IMR-90 (cell line): Measurements from ENCODE around the gene TANGO6. TPM values are rescaled to one million over a fixed set of nuclear protein-coding genes. Genes with fewer than 3 reads are reported as not detected.
"Not testable (repeated sequence)": the region's sequence is repeated elsewhere in the genome, so short reads cannot be mapped to it uniquely, and the experiment has no call there.

Experiments
- ATAC-seq: fragments of 200-7000 bp; cut with Tn5 transposase; 2 replicates; pipeline ENCODE4 v1.9.1; 2020; ENCODE audit warnings: low read depth, mild to moderate bottlenecking, moderate library complexity
- BruUV-seq: library from RNA; stranded (reverse); fragments of 400-500 nt; replicated peaks from 2 replicates; lab custom pipeline; 2021; lab: Mats Ljungman, UMichigan
- CTCF ChIA-PET: fragments of 300-600 bp; formaldehyde crosslinking; extraction: SDS; loops from one replicate; lab custom pipeline; 2021; ENCODE audit warnings: antibody characterized with exemption; lab: Yijun Ruan, JAX
- POLR2A ChIA-PET: fragments of 300-600 bp; sonication (Branson Sonifier 250); formaldehyde crosslinking; loops from one replicate; lab custom pipeline; 2022; ENCODE audit warnings: antibody characterized with exemption; ENCODE audit not compliant: unreplicated experiment; lab: Charles Lee
- DNase-seq: peaks from one replicate; pipeline ENCODE4 v3.0.0; 2013
- H2AFZ ChIP-seq: replicated peaks from 2 replicates; pipeline ENCODE3; 2013; ENCODE audit warnings: low read length, mild to moderate bottlenecking; ENCODE audit not compliant: poor library complexity
- H2AK5ac ChIP-seq: 2 replicates; pipeline ENCODE4 v1.6.1; 2013; ENCODE audit warnings: low read depth, low read length, inconsistent platforms
- H2AK9ac ChIP-seq: replicated peaks from 2 replicates; pipeline ENCODE3; 2013; ENCODE audit warnings: mild to moderate bottlenecking, low read depth, low read length, moderate library complexity; ENCODE audit not compliant: poor library complexity
- H2BK120ac ChIP-seq: 2 replicates; pipeline ENCODE4 v1.6.1; 2013; ENCODE audit warnings: low read depth, low read length, inconsistent platforms
- H2BK15ac ChIP-seq: 3 replicates; pipeline ENCODE4 v1.6.1; 2013; ENCODE audit warnings: low read depth, low read length, inconsistent platforms
- H2BK20ac ChIP-seq: 2 replicates; pipeline ENCODE4 v1.6.1; 2013; ENCODE audit warnings: low read depth, mild to moderate bottlenecking, inconsistent platforms, low read length, moderate library complexity
- H2BK5ac ChIP-seq: 2 replicates; pipeline ENCODE4 v1.6.1; 2013; ENCODE audit warnings: mild to moderate bottlenecking, low read depth, low read length, inconsistent platforms; ENCODE audit not compliant: poor library complexity, severe bottlenecking
- H3K14ac ChIP-seq: replicated peaks from 2 replicates; pipeline ENCODE4 v1.6.1; 2013; ENCODE audit warnings: low read depth, low read length, inconsistent platforms
- H3K18ac ChIP-seq: 2 replicates; pipeline ENCODE4 v1.6.1; 2013; ENCODE audit warnings: low read depth, low read length, control low read depth
- H3K23ac ChIP-seq: 2 replicates; pipeline ENCODE4 v1.6.1; 2013; ENCODE audit warnings: low read depth, low read length, inconsistent platforms
- H3K27ac ChIP-seq: 2 replicates; pipeline ENCODE4 v1.5.1; 2013; ENCODE audit warnings: mild to moderate bottlenecking, control low read depth, low read length; ENCODE audit not compliant: insufficient read depth
- H3K27me3 ChIP-seq: 2 replicates; pipeline ENCODE4 v1.6.1; 2013; ENCODE audit warnings: low read length; ENCODE audit not compliant: control insufficient read depth, insufficient read depth
- H3K36me3 ChIP-seq: 2 replicates; pipeline ENCODE4 v1.6.1; 2013; ENCODE audit warnings: low read length, mixed read lengths; ENCODE audit not compliant: control insufficient read depth, insufficient read depth
- H3K4ac ChIP-seq: 2 replicates; pipeline ENCODE4 v1.6.1; 2013; ENCODE audit warnings: low read depth, low read length, inconsistent platforms
- H3K4me1 ChIP-seq: 2 replicates; pipeline ENCODE4 v1.6.1; 2013; ENCODE audit warnings: low read length, mixed read lengths; ENCODE audit not compliant: control insufficient read depth, insufficient read depth
- H3K4me2 ChIP-seq: 2 replicates; pipeline ENCODE4 v1.6.1; 2013; ENCODE audit warnings: low read depth, mild to moderate bottlenecking, control low read depth, low read length, moderate library complexity
- H3K4me3 ChIP-seq: 2 replicates; pipeline ENCODE4 v1.5.1; 2013; ENCODE audit warnings: low read depth, mild to moderate bottlenecking, control low read depth, low read length, moderate library complexity; ENCODE audit not compliant: insufficient read depth
- H3K56ac ChIP-seq: 2 replicates; pipeline ENCODE4 v1.6.1; 2013; ENCODE audit warnings: low read length, inconsistent platforms; ENCODE audit not compliant: insufficient read depth; ENCODE audit errors: extremely low read depth
- H3K79me1 ChIP-seq, 2 experiments: 2 replicates each; pipeline ENCODE4 v1.6.1; 2013; ENCODE audit warnings: low read length in 2 of 2, inconsistent platforms in 1 of 2, low read depth in 1 of 2
- H3K9ac ChIP-seq: 2 replicates; pipeline ENCODE4 v1.6.1; 2013; ENCODE audit warnings: low read depth, low read length, control low read depth
- H3K9me1 ChIP-seq: 2 replicates; pipeline ENCODE4 v1.6.1; 2013; ENCODE audit warnings: low read length, inconsistent platforms; ENCODE audit not compliant: insufficient read depth
- H3K9me3 ChIP-seq: 2 replicates; pipeline ENCODE4 v1.6.1; 2013; ENCODE audit warnings: low read length; ENCODE audit not compliant: control insufficient read depth, insufficient read depth
- H4K20me1 ChIP-seq: 2 replicates; pipeline ENCODE4 v1.6.1; 2013; ENCODE audit warnings: low read length, inconsistent platforms; ENCODE audit not compliant: insufficient read depth
- H4K5ac ChIP-seq: 2 replicates; pipeline ENCODE4 v1.6.1; 2013; ENCODE audit warnings: mild to moderate bottlenecking, low read depth, low read length, control low read depth
- H4K8ac ChIP-seq, 2 experiments: 2 replicates each; pipeline ENCODE4 v1.6.1; 2013; ENCODE audit warnings: low read depth in 2 of 2, low read length in 2 of 2, control low read depth in 1 of 2, inconsistent platforms in 1 of 2
- H4K91ac ChIP-seq: 2 replicates; pipeline ENCODE4 v1.6.1; 2013; ENCODE audit warnings: low read depth, low read length, inconsistent platforms; ENCODE audit not compliant: insufficient read depth
- WGBS, 2 experiments: methylation state at CpG; one replicate each; pipeline versions ENCODE4 v1.1.5 to v1.1.7; 2013; ENCODE audit warnings: missing lambda C conversion rate in 2 of 2; ENCODE audit not compliant: insufficient read length in 1 of 2; ENCODE audit errors: extremely low coverage in 2 of 2; 5-methylcytosine and 5-hydroxymethylcytosine counted together
- dilution Hi-C: fragments of 300-500 bp; cut with HindIII; formaldehyde crosslinking; loops from one replicate; pipeline ENCODE4 v1.14.3; 2018; ENCODE audit warnings: low sequenced_read_pairs; ENCODE audit not compliant: unreplicated experiment
- in situ Hi-C: fragments of 300-500 bp; cut with MboI; formaldehyde crosslinking; loops from 3 replicates; pipeline ENCODE4 v1.14.3; 2019; ENCODE audit warnings: low sequenced_read_pairs, inconsistent platforms, mixed read lengths
- intact Hi-C: fragments of 100-400 bp; cut with micrococcal nuclease; formaldehyde crosslinking; loops from 2 replicates; pipeline ENCODE4 v1.10.0; 2022
- polyA plus RNA-seq, 3 experiments: library from polyadenylated mRNA; depleted of rRNA; stranded (reverse); fragments of >200 nt; gene quantifications; 2 replicates each; pipeline ENCODE4 v1.2.3, GENCODE V29; 2012; ENCODE audit warnings: low replicate concordance in 1 of 3
- total RNA-seq: library from RNA; depleted of rRNA; stranded (reverse); fragments of >200 nt; gene quantifications from 2 replicates; pipeline ENCODE4 v1.2.3, GENCODE V29; 2012

TANGO6 gene
- total and polyA plus RNA-seq, 2 of the 4 experiments (the other 2 are of a cell fraction) = 6.7 to 22.4 TPM

- H2BK120ac ChIP-seq, H2BK15ac ChIP-seq, H3K4me2 ChIP-seq, H3K27me3 ChIP-seq, H4K91ac ChIP-seq, ATAC-seq, DNase-seq, H4K5ac ChIP-seq, H3K9me1 ChIP-seq, H3K27ac ChIP-seq, dilution Hi-C loops, H2AK5ac ChIP-seq, H3K4ac ChIP-seq, H3K23ac ChIP-seq, H4K8ac ChIP-seq, H3K4me3 ChIP-seq, BruUV-seq, H3K4me1 ChIP-seq, H3K14ac ChIP-seq, H2AFZ ChIP-seq, H3K9ac ChIP-seq, H2BK20ac ChIP-seq, H3K56ac ChIP-seq, H2BK5ac ChIP-seq, H3K9me3 ChIP-seq, H2AK9ac ChIP-seq, H3K18ac ChIP-seq, POLR2A ChIA-PET: not testable (repeated sequence)
- H3K36me3 ChIP-seq = peaks cover 15% of the 10 kb centered on the region
- WGBS, 2 experiments = 95% methylated on average over 6 of the region's 14 CpGs; no CpG with 5 or more reads in 1 of the 2 experiments
- CTCF ChIA-PET = interaction anchor here (0.6 to 3.1 kb wide), 2 partner anchors 50 to 223 kb away, joined by 3 to 18 read pairs; no protein-coding TSS in a partner anchor
- peaks cover 20 to 52% of the 10 kb centered on the region in 2 experiments for H3K79me1 ChIP-seq
- intact Hi-C loops (loop anchor here (1.0 to 10.0 kb wide), 5 partner anchors 223 to 597 kb away; no protein-coding TSS in a partner anchor), in situ Hi-C loops (loop anchor here (5.0 kb wide), 2 partner anchors 278 to 598 kb away; no protein-coding TSS in a partner anchor)
- peaks cover 28% of the 10 kb centered on the region for H4K20me1 ChIP-seq
These were observed 281.6 kb downstream of the TANGO6 start for GRCh38 chr16:69124961-69125360.
